GM12874 (cell line): Measurements from ENCODE around the gene LCOR.
A peak's percentile ranks its signal among the peaks of the same experiment; 100 is the strongest.

Source experiments
- CTCF ChIP-seq: IDR thresholded peaks from 2 replicates; pipeline ENCODE4 v1.5.1; 2011; ENCODE audit warnings: low read depth, mild to moderate bottlenecking, control low read depth, low read length, moderate library complexity; ENCODE audit not compliant: insufficient read depth

The LCOR gene

GRCh38 chr10:96814264-96814663, 17.8 kb upstream of the LCOR start:
- no peak for TF ChIP-seq CTCF

GRCh38 chr10:96820765-96821164, 11.3 kb upstream of the LCOR start:
- TF ChIP-seq CTCF: no peak

- no peak for TF ChIP-seq CTCF
These were observed 5.7 kb upstream of the LCOR start for GRCh38 chr10:96826438-96826837.

- TF ChIP-seq CTCF: no peak
These were observed 3.5 kb upstream of the LCOR start for GRCh38 chr10:96828609-96829008.

GRCh38 chr10:96829029-96829773, 2.9 kb upstream of the LCOR start:
- TF ChIP-seq CTCF: no peak

- peak; percentile 68 for TF ChIP-seq CTCF
These were observed 1.4 kb upstream of the LCOR start for GRCh38 chr10:96830511-96831199.

- TF ChIP-seq CTCF: no peak
These were observed 765 bp upstream of the LCOR start for GRCh38 chr10:96831200-96831866.
